T-helper 2 cell treated with Interferon-gamma antibody and Interleukin-4, amounts not matched to agents 100 ng/mL and 5 ng/mL, for 36 hours (primary cell): ENCODE results near the gene LNX1. TPM values are rescaled to one million over a fixed set of nuclear protein-coding genes. Genes with fewer than 3 reads are reported as not detected.

Experiments
- intact Hi-C: fragments of 100-400 bp; cut with micrococcal nuclease; formaldehyde crosslinking; loops from one replicate; pipeline ENCODE4 v1.15.1; 2023
- total RNA-seq: library from RNA; stranded (reverse); gene quantifications from 2 replicates; pipeline ENCODE4 v1.2.3, GENCODE V29; 2022

Gene LNX1
- total RNA-seq, 1 donor from 2014 or later: not detected

DNA sequence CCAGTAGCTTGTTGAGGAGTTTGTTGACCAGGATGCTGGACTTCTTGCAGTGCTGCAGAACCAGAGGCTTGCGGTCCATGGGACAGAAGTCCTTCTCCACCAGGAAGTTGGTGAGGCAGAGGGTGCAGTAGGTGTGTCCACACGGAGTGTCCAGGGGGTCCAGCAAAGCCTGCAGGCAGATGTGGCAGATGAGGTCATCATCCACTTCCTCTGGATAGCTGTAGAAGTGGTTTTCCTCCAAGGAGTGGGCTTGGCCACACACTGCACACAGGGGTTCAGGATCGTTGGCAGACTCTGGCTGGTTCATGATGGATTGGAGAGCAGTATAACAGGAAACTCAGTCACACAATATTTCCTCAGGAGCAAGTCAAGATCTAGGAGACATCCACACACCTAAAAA, 17.6 kb downstream of the LNX1 start:
- intact Hi-C loops: no loop called here

DNA sequence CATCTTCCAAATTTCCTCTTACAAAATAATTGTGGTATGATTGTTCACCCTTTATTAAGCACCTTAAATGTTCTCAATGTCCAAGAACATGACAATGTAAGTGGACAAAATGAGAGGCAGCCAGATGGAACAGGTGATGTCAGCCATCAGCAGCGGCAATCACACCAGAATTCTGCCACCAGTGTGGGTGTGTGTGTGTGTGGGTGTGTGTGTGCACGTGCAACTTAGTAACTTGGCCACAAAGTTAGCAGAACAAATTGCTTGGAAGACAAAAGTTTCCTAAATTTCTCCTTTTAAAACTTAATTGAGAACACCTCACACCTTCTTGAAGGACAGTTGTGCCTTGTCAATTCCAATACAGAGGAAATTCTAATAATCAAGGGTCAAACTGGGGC, 18.7 kb downstream of the LNX1 start:
- intact Hi-C loops: no loop called here

DNA sequence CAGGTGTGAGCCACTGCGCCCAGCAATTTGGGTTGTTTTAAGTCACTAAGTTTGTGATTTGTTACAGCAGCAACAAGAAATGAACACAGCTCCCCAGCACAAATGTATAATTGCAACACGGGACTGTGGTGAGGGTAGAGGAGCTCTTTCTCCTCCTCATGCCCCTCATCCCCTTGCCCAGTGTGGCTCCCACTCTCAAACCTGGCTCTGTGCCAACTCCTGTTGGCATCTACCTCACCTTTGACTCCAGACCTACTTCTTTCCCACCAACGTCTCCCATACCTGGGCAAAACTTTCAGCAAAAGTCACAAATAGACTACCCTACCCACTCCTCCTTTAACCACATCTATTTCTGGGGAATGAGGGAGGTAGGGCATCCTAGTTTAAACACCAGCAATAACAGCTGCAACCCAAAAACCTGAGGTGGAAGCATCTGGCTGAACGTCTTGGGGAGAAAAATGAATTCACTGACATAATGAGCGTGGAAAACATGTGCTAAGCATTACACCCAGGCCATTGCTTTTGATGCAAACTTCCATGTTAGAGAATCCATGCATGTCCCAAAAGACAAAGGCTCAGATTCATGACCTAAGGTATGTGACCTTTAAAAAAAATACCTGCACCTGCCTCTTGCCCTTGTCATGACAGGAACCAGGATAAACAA, 19.2 kb downstream of the LNX1 start:
- intact Hi-C loops: no loop called here

DNA sequence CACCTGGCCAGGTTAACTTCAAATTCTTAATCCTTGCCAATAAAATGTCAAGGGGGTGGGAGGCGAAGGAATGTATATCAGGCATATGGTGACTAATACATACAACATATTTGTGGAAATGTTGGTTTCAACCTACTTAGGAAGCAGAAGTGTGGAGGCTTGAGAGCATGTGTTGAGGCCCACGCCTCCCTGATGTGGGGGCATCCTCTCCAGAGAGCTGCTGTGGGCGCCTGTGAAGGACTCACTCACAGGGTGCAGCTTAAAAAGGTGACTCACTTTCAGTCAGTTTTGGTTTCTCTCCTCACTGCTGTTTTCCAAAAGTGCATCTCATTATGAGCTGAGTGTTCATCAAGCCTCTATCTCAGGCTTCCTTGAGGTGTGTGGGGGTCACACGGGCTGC, 27.5 kb downstream of the LNX1 start:
- intact Hi-C loops: no loop called here

DNA sequence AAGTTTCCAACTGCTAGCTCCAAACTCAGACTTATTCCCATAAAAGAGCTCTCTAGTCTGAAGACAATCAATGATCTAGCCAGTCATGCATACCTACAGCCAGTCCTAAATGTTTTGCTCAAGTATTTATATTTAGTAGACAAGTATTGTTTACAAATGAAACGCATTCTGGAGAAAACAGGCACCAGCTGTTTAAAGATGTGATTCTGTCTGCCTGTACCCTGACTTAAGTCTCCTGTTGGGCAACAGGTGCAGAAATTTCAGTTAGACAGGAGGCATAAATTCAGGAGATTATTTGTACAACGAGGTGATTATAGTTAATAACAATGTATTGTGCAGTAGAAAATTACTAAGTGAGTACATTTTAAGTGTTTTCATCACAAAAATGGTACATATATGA, 28.9 kb downstream of the LNX1 start:
- intact Hi-C loops: no loop called here

DNA sequence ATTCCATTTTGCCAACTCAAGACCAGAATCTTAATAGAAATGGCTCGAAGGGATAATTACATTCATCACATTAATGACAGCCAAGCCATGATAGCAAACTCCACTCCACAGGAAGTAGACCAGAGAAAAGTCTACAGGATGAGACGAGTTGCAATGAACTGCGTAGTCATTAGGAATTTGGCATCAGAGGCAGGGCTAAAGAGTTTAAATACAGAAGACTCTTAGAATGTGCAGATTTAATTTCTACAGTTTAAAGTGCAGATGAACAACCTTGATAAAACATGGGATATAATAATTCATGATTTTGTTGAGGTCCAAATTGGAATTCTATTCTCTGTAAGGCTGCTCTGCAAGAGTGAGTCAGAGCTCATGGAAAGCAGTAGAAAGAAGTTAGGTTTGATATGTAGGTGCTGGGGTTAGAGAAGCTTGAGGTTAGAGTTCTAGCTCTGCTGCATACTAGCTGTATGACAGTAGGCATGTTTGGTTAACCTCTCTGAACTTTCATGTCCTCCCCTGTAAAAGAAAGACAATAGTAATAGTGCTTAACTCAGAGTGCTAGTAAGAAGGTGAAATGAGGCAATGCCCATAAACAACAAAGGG, 32.2 kb downstream of the LNX1 start:
- intact Hi-C loops: no loop called here

DNA sequence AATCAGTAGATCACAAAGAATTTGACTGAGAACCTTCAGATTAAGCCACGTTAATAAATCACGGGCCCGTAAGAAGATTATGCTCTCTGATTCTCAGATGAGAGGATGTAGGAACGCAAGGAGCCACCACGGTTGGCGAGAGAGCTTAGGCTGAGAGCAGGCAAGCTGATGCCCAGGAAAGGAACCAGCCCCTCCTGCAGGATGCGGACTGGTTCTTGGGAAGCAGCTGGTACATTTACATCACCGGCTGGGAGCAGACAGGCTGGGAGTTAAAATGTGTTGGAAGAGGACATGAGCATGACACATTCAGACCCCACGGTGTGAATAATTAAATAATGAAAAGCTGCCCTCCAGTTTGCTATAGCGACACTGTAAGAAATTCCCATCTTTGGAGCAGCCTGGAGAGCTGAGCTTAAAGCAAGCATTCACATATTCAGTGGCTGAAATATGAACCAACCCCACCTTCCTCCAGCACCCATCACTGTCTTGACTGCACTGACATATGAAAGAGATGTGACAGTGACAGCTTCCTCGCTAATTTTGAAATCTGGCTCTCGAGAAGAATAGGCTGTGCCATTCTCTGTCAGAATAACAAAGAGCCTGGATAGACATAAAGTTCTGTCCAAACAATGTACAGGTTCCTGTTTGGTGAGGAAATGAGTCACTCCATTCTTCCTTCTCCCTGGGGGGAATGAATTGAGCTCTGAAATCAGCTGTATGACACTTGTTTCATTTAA, 33.1 kb downstream of the LNX1 start:
- intact Hi-C loops: no loop called here

DNA sequence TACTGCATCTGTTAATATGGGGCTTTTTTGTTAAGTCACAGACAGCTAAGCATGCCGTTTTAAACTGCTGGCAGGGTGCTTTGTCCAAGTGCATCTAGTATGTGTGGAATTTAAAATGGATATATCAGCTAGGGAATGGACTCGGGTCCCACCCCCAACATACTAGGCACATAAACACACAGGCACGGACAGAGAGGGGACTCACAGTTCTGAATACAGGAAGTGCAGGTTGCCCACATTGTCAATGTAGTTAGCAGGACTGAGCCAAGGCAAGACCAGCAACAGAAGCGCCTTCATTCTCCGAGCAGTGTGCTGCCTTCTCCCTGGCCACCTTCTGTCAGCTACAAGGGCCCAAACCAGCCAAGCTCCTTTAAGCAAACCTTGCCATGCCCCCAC, 33.6 kb downstream of the LNX1 start:
- intact Hi-C loops: no loop called here

DNA sequence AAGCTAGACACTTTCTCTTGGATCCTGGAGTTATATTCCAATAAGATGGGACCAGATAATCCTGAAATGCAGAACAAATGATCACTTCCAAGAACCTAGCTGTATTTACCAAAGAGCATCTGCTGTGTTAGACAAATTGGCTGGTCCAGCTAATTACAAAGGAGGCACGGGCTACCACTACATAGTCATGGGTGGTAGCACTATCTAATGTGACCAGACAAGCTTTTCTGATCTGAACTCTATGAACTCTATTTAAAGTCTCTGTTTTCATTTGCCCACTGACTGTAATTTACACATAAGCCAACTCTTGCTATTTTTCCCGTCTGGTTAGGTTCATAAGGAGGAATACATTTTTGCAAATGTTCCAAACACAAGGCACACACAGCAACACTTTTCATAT, 34.6 kb downstream of the LNX1 start:
- intact Hi-C loops: no loop called here

DNA sequence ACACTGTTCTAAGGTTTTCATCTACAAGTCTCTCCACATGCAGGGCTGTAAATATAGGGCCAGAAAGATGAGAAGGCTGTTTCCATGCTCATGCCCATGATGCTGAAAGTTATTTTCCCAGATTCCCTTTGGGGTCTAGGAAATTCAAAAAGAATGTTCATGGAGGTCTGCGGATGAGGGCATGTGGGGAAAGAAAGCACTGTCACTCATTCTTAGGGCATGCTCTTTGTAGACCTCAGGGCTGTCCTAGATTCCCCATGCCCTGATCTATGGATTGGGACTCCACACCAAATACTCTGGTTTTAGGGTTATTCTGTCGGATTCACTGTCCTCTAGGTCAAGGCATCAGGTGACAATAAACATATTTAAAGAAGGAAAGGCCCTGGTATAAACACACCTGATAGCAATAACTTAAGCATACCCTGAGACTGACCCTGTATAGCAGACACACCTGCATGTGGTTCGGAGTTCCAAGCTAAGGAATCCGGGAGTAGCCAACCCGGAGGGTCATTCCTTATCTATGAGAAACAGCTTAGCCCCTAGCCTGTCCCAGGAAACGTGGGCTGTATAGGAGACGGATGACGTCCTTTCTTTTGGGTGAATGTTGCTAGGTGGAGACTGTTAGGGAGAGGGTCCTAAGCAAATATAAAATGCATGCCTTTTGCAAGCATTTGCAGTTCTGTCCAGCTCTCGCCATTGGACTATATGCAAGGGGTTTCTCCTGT, 37.6 kb downstream of the LNX1 start:
- intact Hi-C loops: no loop called here

DNA sequence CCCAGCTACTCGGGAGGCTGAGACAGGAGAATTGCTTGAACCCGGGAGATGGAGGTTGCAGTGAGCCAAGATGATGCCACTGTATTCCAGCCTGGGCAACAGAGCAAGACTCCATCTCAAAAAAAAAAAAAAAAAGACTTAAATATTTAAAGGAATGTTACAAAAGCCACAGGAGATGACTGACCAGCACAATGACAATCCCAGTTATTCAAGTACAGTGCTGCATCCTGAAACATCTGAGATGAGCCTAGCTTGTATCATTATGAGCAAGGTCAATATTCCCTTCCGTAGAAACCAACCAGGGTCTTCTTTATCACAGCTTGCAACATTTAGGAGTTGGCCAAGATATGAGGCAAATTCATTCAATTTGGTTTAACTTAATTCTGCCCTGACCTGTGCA, 38.6 kb downstream of the LNX1 start:
- intact Hi-C loops: no loop called here

DNA sequence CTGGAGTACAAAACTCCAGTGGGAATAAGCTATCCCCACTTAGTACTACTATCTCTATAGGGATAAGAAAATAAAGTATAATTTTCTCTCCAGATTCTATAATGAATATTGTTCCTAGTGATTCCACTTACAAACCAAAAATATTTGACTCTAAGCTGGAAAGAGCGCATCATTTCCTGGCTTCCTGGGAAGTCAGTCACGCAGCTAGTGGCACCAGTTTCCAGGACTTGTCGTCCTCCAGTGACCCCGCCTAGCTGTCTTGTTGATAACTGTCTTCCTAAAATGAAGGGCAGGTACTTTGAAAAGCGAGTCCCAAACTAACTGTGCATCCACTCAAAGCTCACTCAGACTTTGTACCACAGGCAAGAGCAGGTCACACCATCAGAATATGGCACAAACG, 39.3 kb downstream of the LNX1 start:
- intact Hi-C loops: no loop called here

DNA sequence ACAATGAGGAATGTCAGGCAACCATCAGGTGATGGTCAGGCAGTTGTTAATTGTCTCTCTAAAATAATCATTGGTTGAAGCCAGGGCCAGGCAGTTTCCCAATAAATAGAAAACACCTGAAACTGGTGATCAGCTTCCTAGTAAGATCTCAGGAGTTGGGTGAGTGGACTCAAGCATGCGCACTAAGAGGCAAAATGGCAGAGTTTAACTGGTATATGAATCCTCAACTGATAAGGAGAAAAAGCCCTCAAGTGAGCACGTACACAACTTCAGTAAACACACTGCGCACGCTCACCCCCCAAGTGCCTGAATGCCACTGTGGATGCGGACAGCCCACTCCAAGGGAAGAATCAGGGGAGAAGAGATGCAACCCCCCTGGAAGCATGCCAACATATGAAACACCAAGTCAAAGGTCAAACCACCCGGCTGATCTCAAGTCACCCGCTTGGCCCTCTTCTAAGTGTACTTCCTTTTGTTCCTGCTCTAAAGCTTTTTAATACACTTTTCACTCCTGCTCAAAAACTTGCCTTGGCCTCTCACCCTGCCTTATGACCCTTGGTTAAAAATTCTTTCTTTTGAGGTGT, 39.9 kb downstream of the LNX1 start:
- intact Hi-C loops: no loop called here

DNA sequence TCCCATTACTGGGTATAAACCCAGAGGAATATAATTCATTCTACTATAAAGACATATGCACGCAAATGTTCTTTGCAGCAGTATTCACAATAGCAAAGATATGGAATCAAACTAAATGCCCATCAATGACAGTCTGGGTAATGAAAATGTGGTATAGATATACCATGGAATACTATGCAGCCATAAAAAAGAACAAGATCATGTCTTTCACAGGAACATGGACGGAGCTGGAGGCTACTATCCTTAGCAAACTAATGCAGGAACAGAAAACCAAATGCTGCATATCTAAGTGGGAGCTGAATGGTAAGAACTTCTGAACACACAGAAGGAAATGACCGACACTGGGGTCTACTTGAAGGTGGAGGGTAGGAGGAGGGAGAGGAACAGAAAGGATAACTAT, 42.6 kb downstream of the LNX1 start:
- intact Hi-C loops: no loop called here

DNA sequence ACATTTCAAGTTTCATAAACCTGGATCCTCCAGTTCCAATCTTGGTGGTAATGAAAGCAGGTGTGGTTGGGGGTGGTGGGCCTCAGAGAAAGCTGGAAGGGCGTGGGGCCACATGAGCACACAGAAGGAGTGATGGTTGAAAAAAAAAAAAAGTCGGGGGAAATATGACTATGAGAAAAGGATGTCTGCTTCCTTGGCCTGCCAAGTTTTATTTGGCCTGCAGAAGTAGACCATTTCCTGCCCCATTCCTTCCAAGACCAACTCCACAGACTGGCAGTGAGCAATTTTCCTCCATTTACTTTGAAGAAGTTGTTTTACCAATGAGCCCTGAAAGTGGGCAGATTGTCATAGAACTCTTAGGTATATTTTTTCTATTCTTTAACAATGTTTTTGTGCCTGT, 43.3 kb downstream of the LNX1 start:
- intact Hi-C loops: no loop called here

DNA sequence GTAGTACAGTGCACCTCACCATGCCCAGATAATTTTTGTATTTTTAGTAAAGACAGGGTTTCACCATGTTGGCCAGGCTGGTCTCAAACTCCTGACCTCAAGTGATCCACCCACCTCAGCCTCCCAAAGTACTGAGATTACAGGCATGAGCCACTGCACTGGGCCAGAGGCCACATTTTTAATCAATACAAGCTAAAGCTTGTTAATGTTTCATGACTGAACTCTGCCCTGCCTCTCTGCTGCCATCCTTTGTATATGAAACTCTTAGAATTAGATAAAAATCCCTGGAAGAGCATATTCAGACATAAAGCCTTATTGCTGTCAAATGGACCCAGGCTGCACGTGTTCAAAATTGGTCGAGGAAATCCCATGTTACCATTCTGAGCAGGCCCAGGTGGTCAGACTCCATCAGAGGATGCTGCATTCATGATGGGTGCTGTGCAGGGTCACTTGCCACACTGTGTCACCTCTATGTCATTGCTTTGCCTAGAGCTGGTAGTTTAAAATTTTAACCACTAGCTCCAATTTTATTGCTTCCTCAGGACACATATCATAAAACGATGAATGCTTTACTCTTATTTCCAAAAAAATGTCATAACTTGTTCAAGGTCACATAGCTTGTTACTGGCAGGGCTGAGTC, 45.2 kb downstream of the LNX1 start:
- intact Hi-C loops: no loop called here

DNA sequence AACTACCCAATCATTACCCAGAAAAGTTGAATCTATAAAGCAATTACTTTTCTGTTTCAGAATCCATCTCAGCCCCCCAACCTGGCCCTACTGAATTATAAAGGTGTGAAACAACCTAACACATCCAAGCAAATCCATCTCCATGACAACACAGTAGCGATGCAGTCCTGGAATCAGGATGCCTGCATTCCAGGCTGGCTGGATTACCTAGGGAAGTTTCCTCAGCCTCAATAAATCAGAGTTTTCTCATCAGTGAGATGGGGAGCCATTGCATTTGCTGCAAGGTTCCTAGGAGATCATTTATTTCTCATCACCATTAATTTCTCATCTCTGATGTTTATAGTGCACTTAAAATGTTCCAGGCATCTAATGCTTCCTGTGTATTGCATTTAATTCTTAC, 46.0 kb downstream of the LNX1 start:
- intact Hi-C loops: no loop called here

DNA sequence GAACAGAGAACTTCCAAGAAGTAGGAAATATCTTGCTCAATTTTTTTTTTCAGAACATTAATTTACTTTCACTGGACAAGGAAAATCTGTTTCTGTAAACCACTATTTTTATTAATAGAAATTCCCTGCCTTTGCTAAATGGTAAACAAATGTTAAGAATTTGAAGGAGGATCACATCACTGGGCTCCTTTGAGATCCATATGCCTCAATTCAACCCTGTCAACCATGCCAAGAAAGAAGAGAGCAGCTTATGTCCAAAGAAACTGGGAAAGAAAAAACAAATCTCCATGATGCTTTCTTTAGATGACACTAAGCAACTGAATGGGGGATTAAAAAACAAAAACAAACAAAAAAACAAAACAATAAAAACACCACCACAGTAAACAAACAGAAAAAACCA, 47.7 kb downstream of the LNX1 start:
- intact Hi-C loops: no loop called here

DNA sequence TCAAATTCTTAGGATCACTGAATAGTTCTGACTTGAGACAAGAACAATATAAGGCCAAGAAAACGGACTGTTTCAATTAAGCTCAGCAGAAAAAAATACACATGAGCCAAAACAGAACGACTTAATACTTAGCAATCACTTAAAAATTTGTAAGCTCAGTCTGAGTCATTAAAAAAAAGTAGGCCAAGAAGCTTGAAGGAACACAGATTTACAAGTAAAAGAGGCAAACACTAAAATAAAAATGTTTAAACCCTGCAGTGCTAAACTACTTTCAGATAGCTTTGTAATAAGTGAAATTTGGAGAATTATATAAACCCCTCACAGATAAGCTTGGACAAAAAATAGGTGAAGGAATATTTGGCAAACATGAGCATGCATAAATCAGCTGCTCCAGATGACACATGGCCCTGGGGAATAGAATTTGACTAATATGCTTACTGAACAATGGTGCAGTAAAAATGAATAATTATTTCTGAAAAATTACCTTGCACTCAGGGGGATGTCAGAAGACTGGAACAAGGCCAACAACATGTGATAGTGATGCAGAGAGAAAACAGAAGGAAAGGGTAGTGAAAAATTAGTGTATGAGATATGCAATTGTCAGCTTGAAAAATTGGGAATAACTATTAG, 49.6 kb downstream of the LNX1 start:
- intact Hi-C loops: no loop called here

DNA sequence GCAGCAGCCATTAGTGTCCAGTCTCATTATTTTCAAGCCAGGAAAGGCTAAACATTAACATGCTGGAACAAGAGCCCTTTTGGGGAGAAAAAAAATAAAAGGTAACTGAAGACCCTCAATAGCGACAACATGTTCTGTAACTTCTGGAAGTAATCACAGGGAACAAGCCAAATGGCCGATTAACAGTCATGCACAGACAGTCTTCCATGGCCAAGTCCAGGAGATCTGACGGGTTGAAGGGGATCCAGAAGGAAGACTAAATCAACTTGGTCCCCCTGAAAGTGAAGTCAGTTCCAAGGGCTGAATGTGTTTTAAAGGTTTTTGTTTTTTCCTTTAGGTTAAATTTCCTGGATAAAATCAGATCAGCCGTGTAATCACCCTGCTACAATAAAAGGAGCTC, 52.5 kb downstream of the LNX1 start:
- intact Hi-C loops: no loop called here

DNA sequence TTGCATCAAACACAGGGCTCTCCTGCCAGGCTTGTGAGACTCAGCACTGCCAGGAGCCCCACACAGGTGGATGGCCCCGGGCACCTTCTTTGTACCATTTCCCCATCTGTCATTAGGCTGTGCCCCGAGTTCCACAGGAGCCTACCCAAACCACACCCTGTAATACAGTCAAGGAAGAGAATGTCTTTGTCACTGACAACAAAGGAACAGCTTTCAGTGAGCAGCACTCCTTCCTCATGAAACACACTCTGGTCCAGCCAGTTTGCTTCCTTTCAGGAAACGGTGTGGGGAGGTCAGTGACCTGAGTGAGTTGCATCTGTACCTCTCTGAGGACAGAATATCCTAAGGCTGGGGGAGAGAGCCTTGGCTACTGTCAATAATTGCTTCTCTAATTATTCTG, 53.7 kb downstream of the LNX1 start:
- intact Hi-C loops: no loop called here
